Vagina (tissue), 2 donors: ENCODE measurements around the gene SERPINB8. TPM values are rescaled to one million over a fixed set of nuclear protein-coding genes. Genes with fewer than 3 reads are reported as not detected.
A peak's percentile ranks its signal among the peaks of the same experiment; 100 is the strongest.
"Not testable (repeated sequence)": the region's sequence is repeated elsewhere in the genome, so short reads cannot be mapped to it uniquely, and the experiment has no call there.

ENCODE experiments used
- DNase-seq, 2 donors: peaks; one replicate each; pipeline ENCODE4 v3.0.0-alpha.2; 2017; ENCODE audit errors: extremely low spot score in 2 of 2
- H3K27ac ChIP-seq: fragments of 200-600 bp; sonication (generic); one replicate; pipeline ENCODE4 v1.5.1; 2019
- H3K27me3 ChIP-seq: fragments of 200-600 bp; sonication (generic); one replicate; pipeline ENCODE4 v1.5.1; 2019
- H3K36me3 ChIP-seq, 2 donors: fragments of 200-600 bp; sonication (generic); one replicate each; pipeline ENCODE4 v1.5.1; 2017 to 2019
- H3K4me1 ChIP-seq: fragments of 200-600 bp; sonication (generic); one replicate; pipeline ENCODE4 v1.5.1; 2019
- H3K4me3 ChIP-seq, 2 donors: fragments of 200-600 bp; sonication (generic); 1 replicate in 1 of 2; 2 replicates in 1 of 2; pipeline ENCODE4 v1.5.1; 2016 to 2019
- H3K9me3 ChIP-seq: fragments of 200-600 bp; sonication (generic); one replicate; pipeline ENCODE4 v1.5.1; 2019
- POLR2A ChIP-seq, 2 donors: fragments of 450-650 bp; IDR thresholded peaks; one replicate each; pipeline ENCODE4 v1.6.1; 2017; ENCODE audit warnings: antibody characterized with exemption in 2 of 2, mild to moderate bottlenecking in 2 of 2, moderate library complexity in 2 of 2
- POLR2AphosphoS5 ChIP-seq, 2 donors: sonication (generic); formaldehyde crosslinking; IDR thresholded peaks; one replicate each; pipeline ENCODE4 v1.9.0; 2017; ENCODE audit warnings: antibody characterized with exemption in 2 of 2, mild to moderate bottlenecking in 2 of 2, low read depth in 1 of 2; ENCODE audit not compliant: insufficient read depth in 1 of 2
- intact Hi-C: fragments of 100-400 bp; cut with DNase I; formaldehyde crosslinking; loops from one replicate; pipeline ENCODE4 v1.15.1; 2023
- total RNA-seq: library from RNA; depleted of rRNA; stranded (reverse); fragments of >200 nt; gene quantifications from one replicate; pipeline ENCODE4 v1.2.3, GENCODE V29; 2016
- TF ChIP-seq, protein P1 (sequence below), 3 experiments: fragments of 450-650 bp in 2 of 3; fragments of 200-600 bp in 1 of 3; sonication (generic) in 1 of 3; IDR thresholded peaks; one replicate each; pipeline ENCODE4 v1.5.1; 2017 to 2019; ENCODE audit warnings: antibody characterized with exemption in 3 of 3, mild to moderate bottlenecking in 2 of 3, moderate library complexity in 2 of 3

The SERPINB8 gene, protein sequence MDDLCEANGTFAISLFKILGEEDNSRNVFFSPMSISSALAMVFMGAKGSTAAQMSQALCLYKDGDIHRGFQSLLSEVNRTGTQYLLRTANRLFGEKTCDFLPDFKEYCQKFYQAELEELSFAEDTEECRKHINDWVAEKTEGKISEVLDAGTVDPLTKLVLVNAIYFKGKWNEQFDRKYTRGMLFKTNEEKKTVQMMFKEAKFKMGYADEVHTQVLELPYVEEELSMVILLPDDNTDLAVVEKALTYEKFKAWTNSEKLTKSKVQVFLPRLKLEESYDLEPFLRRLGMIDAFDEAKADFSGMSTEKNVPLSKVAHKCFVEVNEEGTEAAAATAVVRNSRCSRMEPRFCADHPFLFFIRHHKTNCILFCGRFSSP
- 18.7 TPM for total RNA-seq

DNA sequence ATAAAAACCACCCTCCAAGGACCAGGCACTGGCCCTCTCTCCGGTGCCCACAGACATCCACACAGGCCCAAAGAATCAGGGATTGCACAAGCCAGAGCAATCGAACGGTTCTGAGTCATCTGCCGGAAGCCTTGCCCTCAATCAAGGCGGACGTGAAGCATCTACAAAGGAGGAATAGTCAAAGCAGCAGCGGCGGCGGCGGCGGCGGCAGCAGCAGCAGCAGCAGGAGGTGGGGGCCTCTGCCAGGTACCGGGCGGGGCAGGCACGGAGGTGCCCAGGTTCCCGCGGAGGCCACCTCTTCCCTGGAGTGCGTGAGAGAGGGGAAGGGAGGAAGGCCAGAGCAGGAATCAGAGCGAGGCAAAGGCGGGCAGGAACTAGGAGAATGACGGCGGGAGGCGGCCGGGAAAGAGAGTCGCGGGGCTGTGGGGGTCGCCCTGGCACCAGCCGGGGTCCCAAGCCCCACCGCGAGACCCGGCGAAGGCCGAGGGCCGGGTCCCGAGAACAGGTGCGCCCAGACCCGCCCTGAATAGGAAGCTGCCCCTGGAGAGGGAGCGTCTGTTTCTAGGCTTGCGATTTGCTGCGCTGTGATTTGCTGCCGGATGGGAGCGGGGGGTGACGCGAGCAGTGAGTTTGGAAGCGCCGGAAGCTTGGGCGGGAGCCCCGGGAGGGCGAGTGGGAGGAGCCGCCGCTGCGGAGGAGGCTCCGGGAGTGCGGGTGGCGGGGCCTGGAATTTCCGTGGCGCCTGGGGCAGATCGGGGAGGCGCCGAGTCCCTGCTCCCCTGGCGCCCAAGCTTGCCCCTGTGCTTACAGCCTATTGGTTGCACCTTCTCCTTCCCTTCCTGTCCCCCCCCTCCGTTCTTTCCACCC lies at the start of gene SERPINB8:
Gene SERPINB8 (plus strand): TSS at position 140 of the 867 bp plus-strand sequence. CDS start 8,228 bp downstream, outside the sequence.
- intact Hi-C loops, result no loop called here
- TF ChIP-seq, protein P1, sequence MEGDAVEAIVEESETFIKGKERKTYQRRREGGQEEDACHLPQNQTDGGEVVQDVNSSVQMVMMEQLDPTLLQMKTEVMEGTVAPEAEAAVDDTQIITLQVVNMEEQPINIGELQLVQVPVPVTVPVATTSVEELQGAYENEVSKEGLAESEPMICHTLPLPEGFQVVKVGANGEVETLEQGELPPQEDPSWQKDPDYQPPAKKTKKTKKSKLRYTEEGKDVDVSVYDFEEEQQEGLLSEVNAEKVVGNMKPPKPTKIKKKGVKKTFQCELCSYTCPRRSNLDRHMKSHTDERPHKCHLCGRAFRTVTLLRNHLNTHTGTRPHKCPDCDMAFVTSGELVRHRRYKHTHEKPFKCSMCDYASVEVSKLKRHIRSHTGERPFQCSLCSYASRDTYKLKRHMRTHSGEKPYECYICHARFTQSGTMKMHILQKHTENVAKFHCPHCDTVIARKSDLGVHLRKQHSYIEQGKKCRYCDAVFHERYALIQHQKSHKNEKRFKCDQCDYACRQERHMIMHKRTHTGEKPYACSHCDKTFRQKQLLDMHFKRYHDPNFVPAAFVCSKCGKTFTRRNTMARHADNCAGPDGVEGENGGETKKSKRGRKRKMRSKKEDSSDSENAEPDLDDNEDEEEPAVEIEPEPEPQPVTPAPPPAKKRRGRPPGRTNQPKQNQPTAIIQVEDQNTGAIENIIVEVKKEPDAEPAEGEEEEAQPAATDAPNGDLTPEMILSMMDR (IDR thresholded peaks at IDR 0.05), result no peak
- TF ChIP-seq POLR2A (IDR thresholded peaks at IDR 0.05) (peak in 1 of 2 donors; percentile 46), POLR2AphosphoS5 (IDR thresholded peaks at IDR 0.05; ENCODE audit: insufficient read depth in 1 of 2, low read depth in 1 of 2) (peak; percentile 54 to 93)
- DNase-seq, result peak in 1 of 2 donors; percentile 95
- H3K27ac ChIP-seq, result peak within 1 kb of the TSS; percentile 94
- no peaks in the 10 kb centered on the region for H3K36me3 ChIP-seq
- H3K9me3 ChIP-seq, result no peaks in the 10 kb centered on the region
- no peaks in the 10 kb centered on the region for H3K27me3 ChIP-seq
- H3K4me3 ChIP-seq, result peak within 1 kb of the TSS; percentile 63 to 77
- peaks cover 13% of the 10 kb centered on the region for H3K4me1 ChIP-seq

DNA sequence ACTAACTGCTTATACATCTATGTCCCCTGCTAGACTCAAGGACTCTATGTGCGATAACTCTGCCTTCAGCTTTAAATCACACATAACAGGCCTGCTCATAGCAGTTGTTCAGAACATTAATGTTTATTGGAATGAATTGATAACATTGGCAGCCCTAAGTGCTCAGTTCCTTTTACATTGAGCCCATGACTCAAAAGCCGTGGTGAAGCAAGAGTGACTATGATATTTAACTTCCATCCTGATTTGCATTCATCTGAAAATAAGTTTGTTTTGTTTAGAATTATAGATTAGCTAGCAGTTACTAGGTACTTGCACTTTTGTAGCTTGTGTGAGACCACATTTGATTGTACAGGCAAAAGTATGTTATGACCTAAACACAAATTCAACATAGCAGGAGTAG lies 47.8 kb upstream of the SERPINB8 start:
- no peaks in the 10 kb centered on the region for H3K9me3 ChIP-seq
- DNase-seq, result no peak
- H3K27ac ChIP-seq, result no peak overlapping the region
- H3K4me3 ChIP-seq, result no peak overlapping the region
- H3K36me3 ChIP-seq, result no peaks in the 10 kb centered on the region
- H3K27me3 ChIP-seq, result no peaks in the 10 kb centered on the region
- intact Hi-C loops, result no loop called here
- TF ChIP-seq POLR2A (IDR thresholded peaks at IDR 0.05) (no peak), POLR2AphosphoS5 (IDR thresholded peaks at IDR 0.05; ENCODE audit: insufficient read depth in 1 of 2, low read depth in 1 of 2) (no peak)
- TF ChIP-seq, protein P1 (IDR thresholded peaks at IDR 0.05), result no peak
- H3K4me1 ChIP-seq, result no peaks in the 10 kb centered on the region

DNA sequence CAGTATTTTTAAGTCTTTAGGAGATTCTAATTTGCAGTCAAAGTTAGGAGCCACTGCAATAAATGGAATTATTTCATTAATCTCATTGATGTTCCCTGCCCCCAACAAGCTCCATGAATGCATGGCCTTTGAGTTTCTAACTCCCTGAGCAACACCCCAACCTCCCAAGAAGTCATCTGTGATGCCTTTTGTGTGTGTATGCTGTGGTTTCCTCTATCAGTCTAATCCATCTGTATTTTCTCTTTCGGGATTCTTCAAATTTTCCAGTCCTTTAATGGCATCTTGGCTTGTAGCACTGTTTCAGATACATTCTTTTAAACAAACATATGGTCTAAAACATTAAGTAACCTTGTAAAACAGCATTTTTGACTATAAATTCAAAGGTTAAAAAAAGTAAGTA lies 45.3 kb upstream of the SERPINB8 start:
- intact Hi-C loops, result no loop called here
- H3K36me3 ChIP-seq, result no peaks in the 10 kb centered on the region
- H3K27ac ChIP-seq, result no peak overlapping the region
- no peaks in the 10 kb centered on the region for H3K9me3 ChIP-seq
- H3K4me1 ChIP-seq, result no peaks in the 10 kb centered on the region
- no peak overlapping the region for H3K4me3 ChIP-seq
- no peak for TF ChIP-seq POLR2AphosphoS5 (IDR thresholded peaks at IDR 0.05; ENCODE audit: insufficient read depth in 1 of 2, low read depth in 1 of 2)
- TF ChIP-seq, protein P1 (IDR thresholded peaks at IDR 0.05), result no peak
- no peak for DNase-seq
- H3K27me3 ChIP-seq, result no peaks in the 10 kb centered on the region

DNA sequence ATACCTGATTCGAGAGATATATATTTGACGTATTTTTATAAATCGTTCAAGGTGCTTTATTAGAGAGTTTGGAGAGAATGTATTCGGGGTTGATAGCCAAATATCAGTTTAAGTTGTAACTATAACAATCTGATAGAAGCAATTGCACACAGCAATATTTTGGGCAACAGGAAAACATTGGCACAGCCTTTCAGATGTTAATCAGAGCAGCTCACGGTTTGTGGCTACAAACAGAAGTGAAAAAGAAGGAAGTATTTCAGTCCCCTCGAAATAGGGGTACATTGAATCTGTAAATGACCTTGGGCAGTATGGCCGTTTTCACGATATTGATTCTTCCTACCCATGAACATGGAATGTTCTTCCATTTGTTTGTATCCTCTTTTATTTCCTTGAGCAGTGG lies 41.5 kb upstream of the SERPINB8 start:
- H3K9me3 ChIP-seq, result no peaks in the 10 kb centered on the region
- no peak overlapping the region for H3K27ac ChIP-seq
- no peak overlapping the region for H3K4me3 ChIP-seq
- no peaks in the 10 kb centered on the region for H3K4me1 ChIP-seq
- DNase-seq, result no peak
- H3K36me3 ChIP-seq, result no peaks in the 10 kb centered on the region
- intact Hi-C loops, result no loop called here
- TF ChIP-seq, protein P1 (IDR thresholded peaks at IDR 0.05), result no peak
- TF ChIP-seq POLR2A (IDR thresholded peaks at IDR 0.05) (no peak), POLR2AphosphoS5 (IDR thresholded peaks at IDR 0.05; ENCODE audit: insufficient read depth in 1 of 2, low read depth in 1 of 2) (no peak)
- no peaks in the 10 kb centered on the region for H3K27me3 ChIP-seq

DNA sequence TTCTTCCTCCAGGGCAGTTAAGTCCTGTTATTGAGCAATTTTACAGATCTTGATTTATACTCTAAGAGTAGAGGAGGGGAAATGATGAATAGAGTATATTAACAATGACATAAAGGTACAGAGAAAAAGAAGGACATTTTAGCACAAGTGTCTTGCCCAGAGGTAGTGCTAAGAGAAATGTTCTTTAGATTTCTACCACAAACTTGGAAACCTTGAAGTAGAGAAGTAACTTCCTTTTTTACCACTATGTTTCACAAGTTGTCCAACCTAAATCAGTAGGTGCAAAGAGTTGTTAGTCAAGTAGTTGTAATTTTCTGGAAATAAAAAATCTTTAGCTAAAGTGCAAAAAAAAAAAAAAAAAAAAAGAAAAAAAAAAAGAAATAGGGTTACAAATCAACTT lies 40.5 kb upstream of the SERPINB8 start:
- intact Hi-C loops, H3K9me3 ChIP-seq, H3K4me3 ChIP-seq, H3K4me1 ChIP-seq, H3K27ac ChIP-seq, H3K27me3 ChIP-seq, DNase-seq, H3K36me3 ChIP-seq: not testable (repeated sequence)
